GM13976 (cell line): ENCODE results near the gene SLC30A9.

ENCODE experiments used
- DNase-seq: peaks from one replicate; pipeline ENCODE4 v3.0.0; 2012; ENCODE audit warnings: low spot score
- in situ Hi-C: fragments of 300-500 bp; cut with MboI; formaldehyde crosslinking; loops from one replicate; pipeline ENCODE4 v1.12.0; 2022; ENCODE audit warnings: low sequenced_read_pairs, mixed read lengths, inconsistent platforms; ENCODE audit not compliant: unreplicated experiment
- TF ChIP-seq, protein P1 (sequence below): IDR thresholded peaks from 2 replicates; pipeline ENCODE4 v1.5.1; 2012; ENCODE audit warnings: borderline replicate concordance, mild to moderate bottlenecking; ENCODE audit not compliant: insufficient read depth; ENCODE audit errors: extremely low read depth, missing control alignments, control extremely low read depth

Gene SLC30A9

DNA sequence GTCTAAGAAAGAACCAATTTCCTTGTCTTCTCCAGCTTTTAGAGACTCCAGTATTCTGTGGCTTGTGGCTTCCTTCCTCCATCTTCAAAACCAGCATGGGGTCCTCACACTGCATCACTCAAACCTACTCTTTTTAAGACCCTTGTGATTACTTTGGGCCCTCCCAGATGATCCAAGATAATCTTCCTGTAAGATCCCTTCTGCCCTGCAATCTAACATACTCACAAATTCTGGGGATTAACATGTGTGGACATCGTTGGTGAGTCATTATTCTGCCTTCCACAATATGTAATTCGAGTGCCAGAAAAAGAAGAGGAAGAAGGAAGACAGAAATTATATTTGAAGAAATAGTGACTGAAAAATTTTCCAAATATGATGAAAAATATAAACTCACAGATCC, 114.2 kb downstream of the SLC30A9 start:
- TF ChIP-seq, protein P1, sequence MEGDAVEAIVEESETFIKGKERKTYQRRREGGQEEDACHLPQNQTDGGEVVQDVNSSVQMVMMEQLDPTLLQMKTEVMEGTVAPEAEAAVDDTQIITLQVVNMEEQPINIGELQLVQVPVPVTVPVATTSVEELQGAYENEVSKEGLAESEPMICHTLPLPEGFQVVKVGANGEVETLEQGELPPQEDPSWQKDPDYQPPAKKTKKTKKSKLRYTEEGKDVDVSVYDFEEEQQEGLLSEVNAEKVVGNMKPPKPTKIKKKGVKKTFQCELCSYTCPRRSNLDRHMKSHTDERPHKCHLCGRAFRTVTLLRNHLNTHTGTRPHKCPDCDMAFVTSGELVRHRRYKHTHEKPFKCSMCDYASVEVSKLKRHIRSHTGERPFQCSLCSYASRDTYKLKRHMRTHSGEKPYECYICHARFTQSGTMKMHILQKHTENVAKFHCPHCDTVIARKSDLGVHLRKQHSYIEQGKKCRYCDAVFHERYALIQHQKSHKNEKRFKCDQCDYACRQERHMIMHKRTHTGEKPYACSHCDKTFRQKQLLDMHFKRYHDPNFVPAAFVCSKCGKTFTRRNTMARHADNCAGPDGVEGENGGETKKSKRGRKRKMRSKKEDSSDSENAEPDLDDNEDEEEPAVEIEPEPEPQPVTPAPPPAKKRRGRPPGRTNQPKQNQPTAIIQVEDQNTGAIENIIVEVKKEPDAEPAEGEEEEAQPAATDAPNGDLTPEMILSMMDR = no peak
- in situ Hi-C loops = no loop called here
- DNase-seq = no peak

DNA sequence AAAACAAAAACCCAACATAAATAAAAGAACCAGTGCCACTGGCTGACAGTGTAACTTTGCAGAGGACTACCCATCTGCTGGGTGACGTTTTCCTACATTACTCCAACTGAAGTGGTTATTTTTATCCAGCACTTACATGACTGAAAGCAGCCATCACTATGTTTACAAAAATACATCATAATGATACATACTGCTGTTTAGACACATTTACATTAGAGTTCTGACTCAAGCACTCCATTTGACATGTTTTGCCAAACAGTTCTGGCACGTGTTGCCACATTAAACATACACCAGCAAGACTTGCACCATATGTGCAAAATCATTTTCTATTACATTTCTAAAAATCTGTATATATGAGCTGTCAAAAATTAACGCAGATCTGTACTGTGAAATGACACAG, 122.5 kb downstream of the SLC30A9 start:
- in situ Hi-C loops = no loop called here
- TF ChIP-seq, protein P1 = no peak
- no peak for DNase-seq

DNA sequence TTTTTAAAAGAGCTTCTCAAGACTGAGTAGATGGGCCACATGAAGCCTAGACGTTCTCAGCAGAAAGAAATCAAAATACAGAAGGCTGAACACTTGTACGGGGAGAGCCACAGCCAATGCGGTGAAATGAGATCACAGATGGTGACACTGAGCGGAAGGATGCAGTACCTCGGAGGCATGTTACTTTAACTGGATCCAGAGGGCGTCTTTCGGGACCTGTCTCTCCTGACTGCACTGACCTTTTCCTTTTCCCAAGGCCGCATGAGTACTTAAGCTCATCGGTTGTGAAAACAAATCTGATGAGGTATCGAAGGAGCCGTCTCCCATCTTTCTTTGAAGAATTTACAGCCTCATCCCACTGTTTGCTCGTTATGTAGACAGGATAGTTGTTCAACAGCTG, 129.6 kb downstream of the SLC30A9 start:
- TF ChIP-seq, protein P1 = no peak
- no peak for DNase-seq
- in situ Hi-C loops = no loop called here

DNA sequence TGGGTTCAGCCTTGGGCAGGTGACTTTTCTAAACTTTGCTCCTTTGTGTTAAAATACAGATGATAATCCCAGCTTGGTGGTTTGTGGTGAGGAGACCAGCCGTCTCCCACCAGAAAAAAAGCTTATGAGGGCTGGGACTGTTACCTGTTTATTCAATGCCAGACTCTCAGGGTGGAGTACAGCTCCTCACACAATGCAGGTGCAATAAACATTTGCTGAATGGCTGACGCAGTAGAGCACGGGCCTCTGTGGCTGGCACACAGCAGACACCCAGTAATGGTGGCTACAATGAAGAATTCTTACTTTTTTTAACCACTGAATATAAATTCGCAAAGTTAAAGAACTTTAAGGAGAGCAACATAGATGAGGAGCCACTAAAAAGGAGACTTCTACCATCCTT, 131.9 kb downstream of the SLC30A9 start:
- in situ Hi-C loops = no loop called here
- TF ChIP-seq, protein P1 = no peak
- DNase-seq = no peak

DNA sequence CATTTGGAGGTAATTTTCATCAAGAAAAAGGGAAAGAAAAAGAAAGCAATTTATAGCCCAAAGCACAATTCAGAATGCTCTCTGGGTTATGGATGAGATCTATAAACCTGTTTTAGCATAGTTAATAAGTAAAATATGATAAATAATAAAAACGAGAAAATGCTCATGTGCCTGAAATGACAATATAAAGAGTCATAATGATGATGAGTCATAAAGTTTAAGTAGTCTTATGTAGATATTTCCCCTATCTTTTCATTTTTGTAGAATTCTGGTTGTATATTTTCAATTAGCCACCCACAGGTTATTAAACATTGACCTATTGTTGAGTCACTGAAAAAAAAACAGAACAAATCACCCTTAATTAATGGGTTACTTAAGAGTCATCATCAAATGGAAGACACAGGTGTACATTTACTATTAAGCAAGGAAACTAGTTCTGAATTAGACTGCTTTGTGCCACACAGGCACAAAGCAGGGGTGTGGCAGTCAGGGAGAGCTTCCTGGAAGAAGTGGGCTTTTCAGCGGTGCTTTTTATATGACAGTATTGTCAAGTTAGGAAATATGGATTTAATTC, 132.8 kb downstream of the SLC30A9 start:
- in situ Hi-C loops = no loop called here
- DNase-seq = no peak
- TF ChIP-seq, protein P1 = no peak

DNA sequence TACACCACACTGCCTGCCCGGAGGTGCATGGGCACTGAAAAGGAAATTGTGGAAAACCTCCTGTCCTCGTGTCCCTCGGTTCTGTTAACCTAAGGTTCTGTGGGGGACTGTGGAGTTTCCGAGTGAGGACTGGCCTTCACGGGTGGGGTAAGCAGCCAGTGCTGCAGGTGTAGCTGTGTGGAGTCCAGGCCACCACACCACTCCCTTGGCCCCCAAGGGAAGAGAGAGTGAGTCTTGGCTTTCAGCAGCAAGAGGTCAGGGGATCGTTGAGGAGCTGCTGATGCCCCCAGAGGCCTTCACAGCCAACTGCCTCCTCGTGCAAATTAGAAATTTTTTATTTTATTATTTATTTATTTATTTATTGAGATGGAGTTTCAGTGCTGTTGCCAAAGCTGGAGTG, 141.8 kb downstream of the SLC30A9 start:
- no peak for DNase-seq
- in situ Hi-C loops = no loop called here
- TF ChIP-seq, protein P1 = no peak
